IgD-negative memory B cell (primary cell): ENCODE measurements around the gene HTR2A. TPM values are rescaled to one million over a fixed set of nuclear protein-coding genes. Genes with fewer than 3 reads are reported as not detected.

Experiments used
- H3K27ac Mint-ChIP-seq, 3 donors: one replicate each; pipeline ENCODE4 v1.8.0; 2020 to 2022; ENCODE audit warnings: mild to moderate bottlenecking in 3 of 3, mixed read lengths in 3 of 3, moderate library complexity in 1 of 3
- H3K27me3 Mint-ChIP-seq: one replicate; pipeline ENCODE4 v1.8.0; 2021; ENCODE audit warnings: mixed read lengths
- H3K36me3 Mint-ChIP-seq: one replicate; pipeline ENCODE4 v1.8.0; 2020; ENCODE audit warnings: mild to moderate bottlenecking, mixed read lengths
- H3K4me1 Mint-ChIP-seq, 3 donors: one replicate each; pipeline ENCODE4 v1.8.0; 2020 to 2022; ENCODE audit warnings: mixed read lengths in 3 of 3, mild to moderate bottlenecking in 1 of 3
- H3K4me3 Mint-ChIP-seq, 4 donors: one replicate each; pipeline ENCODE4 v1.8.0; 2020 to 2022; ENCODE audit warnings: mild to moderate bottlenecking in 4 of 4, mixed read lengths in 4 of 4, moderate library complexity in 3 of 4
- H3K9me3 Mint-ChIP-seq, 3 donors: one replicate each; pipeline ENCODE4 v1.8.0; 2020 to 2021; ENCODE audit warnings: mixed read lengths in 3 of 3, mild to moderate bottlenecking in 1 of 3
- polyA plus RNA-seq: library from polyadenylated mRNA; unstranded; fragments of 300-500 nt; fragmentation: Illumina TruSeq; gene quantifications from one replicate; pipeline ENCODE4 v1.2.3, GENCODE V29; 2021

The HTR2A gene
- polyA plus RNA-seq = not detected

- H3K9me3 Mint-ChIP-seq = no peaks in the 10 kb centered on the region
- peak within 1 kb of the TSS in 2 of 4 donors; percentile 26 to 34 for H3K4me3 Mint-ChIP-seq
- H3K36me3 Mint-ChIP-seq = no peaks in the 10 kb centered on the region
- peaks cover 9 to 19% (median 13%) of the 10 kb centered on the region in 3 donors for H3K4me1 Mint-ChIP-seq
- H3K27me3 Mint-ChIP-seq = peaks cover 25% of the 10 kb centered on the region
- no peak within 1 kb of the TSS for H3K27ac Mint-ChIP-seq
Observed at GRCh38 chr13:46896341-46897137, at the start of gene HTR2A. TSS of gene HTR2A (minus strand) at chr13:46897053. CDS start at chr13:46895906, 1,147 bp downstream.

DNA sequence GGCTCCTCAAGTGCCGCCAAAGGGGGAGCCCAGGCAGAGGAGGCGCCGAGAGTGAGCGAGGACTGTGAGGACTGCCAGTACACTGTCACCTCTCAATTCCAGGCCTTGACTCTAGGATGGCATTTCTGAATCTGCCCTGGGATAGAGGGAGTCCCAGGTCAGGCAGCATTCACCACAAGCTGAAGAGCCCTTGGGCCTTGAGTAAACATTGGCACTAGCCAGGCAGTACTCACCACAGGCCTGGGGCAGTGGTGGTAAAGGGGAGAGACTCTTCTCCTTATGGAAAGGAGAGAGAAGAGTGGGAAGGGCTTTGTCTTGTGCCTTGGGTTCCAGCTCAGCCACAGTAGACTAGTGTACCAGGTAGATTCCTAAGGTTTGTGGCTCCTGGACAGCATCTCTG, 39.7 kb upstream of the HTR2A start:
- Mint-ChIP-seq H3K4me3 (no peak overlapping the region), H3K9me3 (peaks cover 0 to 18% (median 5%) of the 10 kb centered on the region in 3 donors), H3K4me1 (peaks cover 0 to 2% (median 0%) of the 10 kb centered on the region in 3 donors), H3K27me3 (peaks cover 10% of the 10 kb centered on the region), H3K36me3 (no peaks in the 10 kb centered on the region), H3K27ac (no peak overlapping the region)

- H3K27me3 Mint-ChIP-seq = peaks cover 10% of the 10 kb centered on the region
- H3K4me1 Mint-ChIP-seq = peaks cover 0 to 2% (median 0%) of the 10 kb centered on the region in 3 donors
- no peak overlapping the region for H3K27ac Mint-ChIP-seq
- no peaks in the 10 kb centered on the region for H3K36me3 Mint-ChIP-seq
- H3K9me3 Mint-ChIP-seq = peaks cover 0 to 13% (median 5%) of the 10 kb centered on the region in 3 donors
- H3K4me3 Mint-ChIP-seq = no peak overlapping the region
Observed at GRCh38 chr13:46934749-46935148, 37.9 kb upstream of the HTR2A start.

GRCh38 chr13:46926916-46927590, 30.2 kb upstream of the HTR2A start:
- Mint-ChIP-seq H3K4me1 (no peaks in the 10 kb centered on the region), H3K4me3 (no peak overlapping the region), H3K27me3 (peaks cover 9% of the 10 kb centered on the region), H3K36me3 (no peaks in the 10 kb centered on the region), H3K27ac (no peak overlapping the region), H3K9me3 (no peaks in the 10 kb centered on the region)

GRCh38 chr13:46925486-46925885, 28.6 kb upstream of the HTR2A start:
- Mint-ChIP-seq H3K4me3 (no peak overlapping the region), H3K27me3 (peaks cover 9% of the 10 kb centered on the region), H3K4me1 (no peaks in the 10 kb centered on the region), H3K36me3 (no peaks in the 10 kb centered on the region), H3K27ac (no peak overlapping the region), H3K9me3 (no peaks in the 10 kb centered on the region)

DNA sequence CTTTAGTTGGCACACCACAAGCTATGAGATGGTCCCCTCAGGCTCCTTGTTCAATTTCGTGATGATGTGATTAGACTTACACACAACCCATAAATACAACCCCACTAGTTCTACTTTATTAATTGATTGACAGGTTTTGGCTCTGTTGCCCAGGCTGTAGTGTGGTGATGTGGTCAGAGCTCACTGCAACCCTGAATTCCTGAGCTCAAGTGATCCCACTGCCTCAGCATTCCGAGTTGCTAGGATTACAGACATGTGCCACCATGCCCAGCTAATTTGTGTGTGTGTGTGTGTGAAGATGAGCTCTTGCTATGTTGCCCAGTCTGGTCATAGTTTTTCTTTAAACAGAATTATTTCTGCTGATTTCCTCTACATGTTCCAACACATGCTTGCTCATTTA, 17.5 kb upstream of the HTR2A start:
- H3K4me1 Mint-ChIP-seq = no peaks in the 10 kb centered on the region
- peaks cover 5% of the 10 kb centered on the region for H3K27me3 Mint-ChIP-seq
- peaks cover 0 to 5% (median 2%) of the 10 kb centered on the region in 3 donors for H3K9me3 Mint-ChIP-seq
- no peaks in the 10 kb centered on the region for H3K36me3 Mint-ChIP-seq
- no peak overlapping the region for H3K4me3 Mint-ChIP-seq
- H3K27ac Mint-ChIP-seq = no peak overlapping the region

DNA sequence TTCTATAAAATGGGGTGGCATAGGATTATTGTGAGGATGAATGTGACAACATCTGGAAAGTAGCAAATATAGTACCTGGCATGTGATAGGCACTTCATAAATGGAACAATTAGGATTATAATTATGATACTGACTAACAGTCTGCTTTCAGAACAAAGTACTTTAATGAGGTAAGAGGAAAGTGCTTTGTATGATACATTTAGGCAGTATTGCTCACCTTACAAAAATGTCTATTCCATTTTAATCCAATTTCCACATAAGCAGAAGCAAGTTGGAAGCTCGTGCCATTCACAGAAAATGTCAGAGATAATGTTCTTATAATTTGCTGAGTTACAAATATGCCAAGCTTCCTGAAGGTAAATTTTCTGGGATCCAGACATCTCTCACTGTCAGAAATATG, 16.9 kb upstream of the HTR2A start:
- Mint-ChIP-seq H3K27ac (no peak overlapping the region), H3K9me3 (peaks cover 0 to 3% (median 0%) of the 10 kb centered on the region in 3 donors), H3K27me3 (peaks cover 4% of the 10 kb centered on the region), H3K36me3 (no peaks in the 10 kb centered on the region), H3K4me1 (no peaks in the 10 kb centered on the region), H3K4me3 (no peak overlapping the region)

GRCh38 chr13:46909042-46909441, 12.2 kb upstream of the HTR2A start:
- Mint-ChIP-seq H3K27ac (no peak overlapping the region), H3K4me3 (no peak overlapping the region)

DNA sequence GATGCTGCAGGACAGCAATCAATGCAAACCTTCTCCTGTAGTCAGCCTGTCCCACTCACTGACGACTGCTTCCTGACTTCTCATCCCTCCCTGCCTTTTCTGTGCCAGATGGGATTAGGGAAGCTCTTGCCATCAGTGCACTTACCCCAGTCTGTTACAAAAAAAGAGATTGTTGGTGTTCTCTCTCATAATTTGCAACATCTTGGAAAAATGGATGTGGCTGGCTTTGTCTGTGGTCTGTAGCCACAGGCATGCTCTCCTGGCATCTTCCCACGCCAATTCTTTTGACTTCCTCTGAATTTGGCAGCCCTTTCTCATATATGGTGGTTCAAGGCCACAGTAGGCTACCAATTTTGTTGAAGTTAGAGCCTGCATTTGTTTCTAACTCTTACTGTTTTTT, 11.6 kb upstream of the HTR2A start:
- no peaks in the 10 kb centered on the region for H3K36me3 Mint-ChIP-seq
- H3K4me3 Mint-ChIP-seq = no peak overlapping the region
- no peaks in the 10 kb centered on the region for H3K4me1 Mint-ChIP-seq
- H3K27me3 Mint-ChIP-seq = peaks cover 4% of the 10 kb centered on the region
- H3K9me3 Mint-ChIP-seq = peaks cover 0 to 3% (median 0%) of the 10 kb centered on the region in 3 donors
- H3K27ac Mint-ChIP-seq = no peak overlapping the region

More at GRCh38 chr13:46909042-46909441, 12.2 kb upstream of the HTR2A start:
- no peaks in the 10 kb centered on the region for H3K36me3 Mint-ChIP-seq
- H3K4me1 Mint-ChIP-seq = no peaks in the 10 kb centered on the region
- H3K27me3 Mint-ChIP-seq = peaks cover 4% of the 10 kb centered on the region
- peaks cover 0 to 3% (median 0%) of the 10 kb centered on the region in 3 donors for H3K9me3 Mint-ChIP-seq

GRCh38 chr13:46906405-46906804, 9.6 kb upstream of the HTR2A start:
- Mint-ChIP-seq H3K27me3 (peaks cover 4% of the 10 kb centered on the region), H3K27ac (no peak overlapping the region), H3K9me3 (peaks cover 0 to 2% (median 0%) of the 10 kb centered on the region in 3 donors), H3K36me3 (no peaks in the 10 kb centered on the region), H3K4me1 (no peaks in the 10 kb centered on the region), H3K4me3 (no peak overlapping the region)

GRCh38 chr13:46905249-46905648, 8.4 kb upstream of the HTR2A start:
- Mint-ChIP-seq H3K27me3 (no peaks in the 10 kb centered on the region), H3K9me3 (peaks cover 0 to 2% (median 0%) of the 10 kb centered on the region in 3 donors), H3K27ac (no peak overlapping the region), H3K4me1 (no peaks in the 10 kb centered on the region), H3K36me3 (no peaks in the 10 kb centered on the region), H3K4me3 (no peak overlapping the region)

GRCh38 chr13:46903748-46904147, 6.9 kb upstream of the HTR2A start:
- H3K27me3 Mint-ChIP-seq = peaks cover 1% of the 10 kb centered on the region

GRCh38 chr13:46901721-46902120, 4.9 kb upstream of the HTR2A start:
- no peaks in the 10 kb centered on the region for H3K36me3 Mint-ChIP-seq
- H3K27ac Mint-ChIP-seq = no peak overlapping the region
- H3K27me3 Mint-ChIP-seq = peaks cover 7% of the 10 kb centered on the region
- H3K4me1 Mint-ChIP-seq = peaks cover under 1 to 4% (median 3%) of the 10 kb centered on the region in 3 donors
- H3K9me3 Mint-ChIP-seq = peaks cover 0 to 2% (median 0%) of the 10 kb centered on the region in 3 donors
- H3K4me3 Mint-ChIP-seq = no peak overlapping the region

More at GRCh38 chr13:46903748-46904147, 6.9 kb upstream of the HTR2A start:
- Mint-ChIP-seq H3K4me1 (no peaks in the 10 kb centered on the region), H3K36me3 (no peaks in the 10 kb centered on the region), H3K4me3 (no peak overlapping the region), H3K9me3 (peaks cover 0 to 2% (median 0%) of the 10 kb centered on the region in 3 donors), H3K27ac (no peak overlapping the region)

DNA sequence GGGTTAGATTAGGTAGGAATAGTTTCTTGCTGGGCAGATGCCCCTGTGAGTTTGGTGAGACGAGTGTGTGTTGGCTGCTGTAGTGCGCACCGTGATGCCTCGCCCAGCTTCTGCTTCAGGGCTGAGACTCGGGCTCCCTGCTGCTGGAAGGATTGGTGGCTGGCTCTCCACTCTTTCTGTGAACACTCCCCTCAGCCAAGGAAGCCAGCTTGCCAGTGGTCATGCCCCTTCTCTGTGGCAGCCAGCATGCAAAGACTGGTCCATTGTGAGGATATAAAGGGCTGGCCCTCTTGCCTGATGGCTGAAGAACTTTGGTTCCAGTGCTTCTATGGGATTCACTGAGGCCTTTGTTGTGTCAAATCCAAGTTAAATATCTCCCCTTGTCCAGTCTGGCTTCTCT, 2.9 kb upstream of the HTR2A start:
- no peak overlapping the region for H3K27ac Mint-ChIP-seq

DNA sequence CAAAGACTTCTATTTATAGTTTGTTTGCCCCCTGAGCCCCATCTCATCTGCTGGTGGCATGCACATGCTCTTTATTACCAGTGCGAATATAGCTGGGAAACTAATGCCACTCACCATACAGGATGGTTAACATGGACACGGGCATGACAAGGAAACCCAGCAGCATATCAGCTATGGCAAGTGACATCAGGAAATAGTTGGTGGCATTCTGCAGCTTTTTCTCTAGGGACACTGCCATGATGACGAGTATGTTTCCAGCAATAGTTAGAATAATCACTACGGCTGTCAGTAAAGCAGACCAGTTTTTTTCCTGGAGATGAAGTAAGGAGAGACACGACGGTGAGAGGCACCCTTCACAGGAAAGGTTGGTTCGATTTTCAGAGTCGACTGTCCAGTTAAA, 1.5 kb downstream of the HTR2A start:
- Mint-ChIP-seq H3K4me3 (no peak overlapping the region), H3K4me1 (peaks cover 9 to 19% (median 13%) of the 10 kb centered on the region in 3 donors), H3K27ac (no peak overlapping the region), H3K27me3 (peaks cover 25% of the 10 kb centered on the region), H3K9me3 (no peaks in the 10 kb centered on the region), H3K36me3 (no peaks in the 10 kb centered on the region)

More for the DNA sequence above, 2.9 kb upstream of the HTR2A start:
- H3K4me3 Mint-ChIP-seq = no peak overlapping the region
- H3K9me3 Mint-ChIP-seq = peaks cover 0 to 2% (median 0%) of the 10 kb centered on the region in 3 donors
- H3K27me3 Mint-ChIP-seq = peaks cover 12% of the 10 kb centered on the region
- no peaks in the 10 kb centered on the region for H3K36me3 Mint-ChIP-seq
- H3K4me1 Mint-ChIP-seq = peaks cover 3 to 9% (median 6%) of the 10 kb centered on the region in 3 donors
